HEK293T (cell line): ENCODE measurements around the gene ABI3BP.

Experiments
- CTCF ChIA-PET: fragments of 350-600 bp; formaldehyde crosslinking; extraction: SDS; loops from one replicate; lab custom pipeline; 2021; ENCODE audit warnings: antibody characterized with exemption, inconsistent platforms; lab: Yijun Ruan, JAX
- POLR2A ChIA-PET: fragments of 350-600 bp; formaldehyde crosslinking; extraction: SDS; loops from one replicate; lab custom pipeline; 2020; ENCODE audit warnings: antibody characterized with exemption, inconsistent platforms; lab: Yijun Ruan, JAX
- DNase-seq: peaks from one replicate; pipeline ENCODE4 v3.0.0; 2012; ENCODE audit warnings: mixed read lengths; ENCODE audit errors: extremely low spot score
- ARNT ChIP-seq: fragments of 450-650 bp; IDR thresholded peaks from 2 replicates; pipeline ENCODE4 v1.6.1; 2017; ENCODE audit warnings: mild to moderate bottlenecking
- BHLHE40 ChIP-seq: fragments of 450-650 bp; IDR thresholded peaks from 2 replicates; pipeline ENCODE4 v1.6.1; 2016; ENCODE audit warnings: mild to moderate bottlenecking, moderate library complexity, borderline replicate concordance
- CTBP1 ChIP-seq: fragments of 450-650 bp; IDR thresholded peaks from 2 replicates; pipeline ENCODE4 v1.6.1; 2016; ENCODE audit warnings: borderline replicate concordance
- ELF4 ChIP-seq: fragments of 450-650 bp; IDR thresholded peaks from 2 replicates; pipeline ENCODE4 v1.6.1; 2017; ENCODE audit warnings: antibody characterized with exemption
- FOXA1 ChIP-seq: fragments of 450-650 bp; IDR thresholded peaks from 2 replicates; pipeline ENCODE4 v1.6.1; 2016; ENCODE audit warnings: mild to moderate bottlenecking
- FOXK2 ChIP-seq: fragments of 450-650 bp; IDR thresholded peaks from 2 replicates; pipeline ENCODE4 v1.6.1; 2016; ENCODE audit warnings: mild to moderate bottlenecking
- FOXM1 ChIP-seq: fragments of 450-650 bp; IDR thresholded peaks from 2 replicates; pipeline ENCODE4 v1.6.1; 2017; ENCODE audit warnings: mild to moderate bottlenecking, borderline replicate concordance
- HDGF ChIP-seq: fragments of 450-650 bp; IDR thresholded peaks from 2 replicates; pipeline ENCODE4 v1.6.1; 2017; ENCODE audit warnings: antibody characterized with exemption, borderline replicate concordance
- L3MBTL2 ChIP-seq: fragments of 450-650 bp; conservative IDR thresholded peaks from 2 replicates; pipeline ENCODE4 v1.6.1; 2016; ENCODE audit warnings: mild to moderate bottlenecking
- LEF1 ChIP-seq: fragments of 450-650 bp; IDR thresholded peaks from 2 replicates; pipeline ENCODE4 v1.6.1; 2017; ENCODE audit warnings: mild to moderate bottlenecking, borderline replicate concordance
- NFRKB ChIP-seq: fragments of 450-650 bp; IDR thresholded peaks from 2 replicates; pipeline ENCODE4 v1.6.1; 2016; ENCODE audit warnings: mild to moderate bottlenecking, moderate library complexity
- SP1 ChIP-seq: fragments of 450-650 bp; IDR thresholded peaks from 2 replicates; pipeline ENCODE4 v1.6.1; 2017
- SUZ12 ChIP-seq: fragments of 450-650 bp; IDR thresholded peaks from 2 replicates; pipeline ENCODE4 v1.6.1; 2016; ENCODE audit warnings: mild to moderate bottlenecking
- TARDBP ChIP-seq: fragments of 450-650 bp; IDR thresholded peaks from 2 replicates; pipeline ENCODE4 v1.6.1; 2016
- ZNF384 ChIP-seq: fragments of 450-650 bp; IDR thresholded peaks from 2 replicates; pipeline ENCODE4 v1.6.1; 2016
- TF ChIP-seq, protein P1 (sequence below): fragments of 450-650 bp; IDR thresholded peaks from 2 replicates; pipeline ENCODE4 v1.6.1; 2016

ABI3BP gene

GRCh38 chr3:100708989-100709841 lies 284.0 kb downstream of the ABI3BP start, which contains the start of gene TFG:
TSS of gene TFG (plus strand) at chr3:100709494. CDS start at chr3:100713686, 4,192 bp downstream.
- ChIA-PET POLR2A (interaction anchor here (0.6 to 2.1 kb wide), 13 partner anchors 11 to 491 kb away, joined by 3 to 5 read pairs (median 3); partner anchors contain the start of gene ABI3BP), CTCF (interaction anchor here (2.0 kb wide), 1 partner anchor 247 kb away, joined by 8 read pairs; no protein-coding TSS in a partner anchor)
- TF ChIP-seq ZNF384 (peak; percentile 98), SP1 (no peak), FOXK2 (no peak), CTBP1 (no peak), L3MBTL2 (peak; percentile 69), LEF1 (no peak), ELF4 (peak; percentile 92), ARNT (0 out of 2 replicates have a peak, but pooled peaks have one; percentile 16), TARDBP (no peak), FOXA1 (no peak), HDGF (no peak), FOXM1 (no peak), BHLHE40 (no peak), SUZ12 (no peak), NFRKB (no peak)
- TF ChIP-seq, protein P1, sequence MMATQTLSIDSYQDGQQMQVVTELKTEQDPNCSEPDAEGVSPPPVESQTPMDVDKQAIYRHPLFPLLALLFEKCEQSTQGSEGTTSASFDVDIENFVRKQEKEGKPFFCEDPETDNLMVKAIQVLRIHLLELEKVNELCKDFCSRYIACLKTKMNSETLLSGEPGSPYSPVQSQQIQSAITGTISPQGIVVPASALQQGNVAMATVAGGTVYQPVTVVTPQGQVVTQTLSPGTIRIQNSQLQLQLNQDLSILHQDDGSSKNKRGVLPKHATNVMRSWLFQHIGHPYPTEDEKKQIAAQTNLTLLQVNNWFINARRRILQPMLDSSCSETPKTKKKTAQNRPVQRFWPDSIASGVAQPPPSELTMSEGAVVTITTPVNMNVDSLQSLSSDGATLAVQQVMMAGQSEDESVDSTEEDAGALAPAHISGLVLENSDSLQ: peak; percentile 84
- DNase-seq: peak; percentile 100

GRCh38 chr3:100708644-100708988 lies 284.6 kb downstream of the ABI3BP start:
- DNase-seq: no peak
- POLR2A ChIA-PET: interaction anchor here (0.6 to 2.1 kb wide), 9 partner anchors 11 to 491 kb away, joined by 3 to 5 read pairs (median 3); no protein-coding TSS in a partner anchor
- CTCF ChIA-PET: no interaction called here
- no peak for TF ChIP-seq HDGF
- TF ChIP-seq, protein P1: no peak
- no peak for TF ChIP-seq LEF1
- no peak for TF ChIP-seq ARNT
- no peak for TF ChIP-seq NFRKB
- TF ChIP-seq L3MBTL2: no peak
- no peak for TF ChIP-seq TARDBP
- no peak for TF ChIP-seq FOXA1
- no peak for TF ChIP-seq SP1
- TF ChIP-seq BHLHE40: no peak
- TF ChIP-seq CTBP1: no peak
- no peak for TF ChIP-seq ELF4
- no peak for TF ChIP-seq SUZ12
- no peak for TF ChIP-seq ZNF384
- TF ChIP-seq FOXK2: no peak

DNA sequence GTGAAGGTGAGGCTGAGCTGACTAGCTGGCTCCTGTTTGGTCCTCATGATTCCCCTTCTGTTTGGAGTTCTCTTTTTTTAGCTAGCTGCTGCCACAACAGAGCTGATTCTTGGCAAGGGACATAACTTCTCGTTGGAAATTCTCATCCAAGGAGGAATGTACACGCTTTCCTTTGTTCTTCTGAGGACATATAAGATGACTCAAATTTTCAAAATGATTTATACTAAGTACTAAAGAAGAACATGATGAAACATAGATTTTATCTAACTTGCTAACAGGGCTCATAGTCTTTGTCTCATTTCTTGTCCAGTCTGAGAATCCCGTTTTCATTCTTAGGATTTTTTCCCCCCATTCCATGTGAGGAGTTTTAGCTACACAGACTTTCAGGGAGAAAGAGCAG lies 286.9 kb downstream of the ABI3BP start:
- no peak for DNase-seq
- ChIA-PET POLR2A (no interaction called here), CTCF (no interaction called here)
- TF ChIP-seq CTBP1: no peak
- no peak for TF ChIP-seq ARNT
- no peak for TF ChIP-seq L3MBTL2
- TF ChIP-seq FOXM1: no peak
- no peak for TF ChIP-seq SUZ12
- no peak for TF ChIP-seq FOXK2

GRCh38 chr3:100703865-100704264 lies 289.4 kb downstream of the ABI3BP start:
- no peak for DNase-seq
- TF ChIP-seq FOXM1 (no peak), TARDBP (no peak), ZNF384 (no peak), ARNT (no peak), SP1 (no peak), ELF4 (no peak), FOXA1 (no peak), CTBP1 (no peak), HDGF (no peak), LEF1 (no peak), BHLHE40 (no peak), SUZ12 (no peak), L3MBTL2 (no peak), FOXK2 (no peak), NFRKB (no peak)
- TF ChIP-seq, protein P1: no peak
- POLR2A ChIA-PET: no interaction called here
- CTCF ChIA-PET: no interaction called here

DNA sequence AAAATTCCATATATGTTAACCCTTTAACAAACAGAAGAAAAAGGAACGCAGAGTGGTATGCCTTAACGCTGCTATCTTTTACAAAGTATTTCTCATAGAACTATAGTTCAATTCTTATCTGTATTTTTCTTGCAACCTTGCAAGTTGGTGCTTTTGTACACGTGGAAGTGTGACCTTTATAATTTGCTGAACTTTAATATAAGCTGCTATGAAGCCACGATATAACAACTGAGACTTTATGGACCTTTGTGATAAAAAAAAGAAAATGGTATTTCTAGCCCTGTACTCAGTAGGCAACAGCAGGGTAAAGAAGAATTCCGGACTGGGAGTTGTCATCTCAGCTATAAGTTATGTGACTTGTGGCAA lies 290.3 kb downstream of the ABI3BP start:
- ChIA-PET POLR2A (no interaction called here), CTCF (no interaction called here)
- DNase-seq: no peak
- TF ChIP-seq LEF1 (no peak), FOXA1 (no peak), L3MBTL2 (no peak), TARDBP (no peak), ELF4 (no peak), SP1 (no peak), CTBP1 (no peak), ARNT (no peak), ZNF384 (no peak), SUZ12 (no peak), HDGF (no peak), NFRKB (no peak), BHLHE40 (no peak), FOXK2 (no peak), FOXM1 (no peak)
- TF ChIP-seq, protein P1: no peak
